ENCODE results near the gene MDH1B.
A peak's percentile ranks its signal among the peaks of the same experiment; 100 is the strongest.

MDH1B gene

DNA sequence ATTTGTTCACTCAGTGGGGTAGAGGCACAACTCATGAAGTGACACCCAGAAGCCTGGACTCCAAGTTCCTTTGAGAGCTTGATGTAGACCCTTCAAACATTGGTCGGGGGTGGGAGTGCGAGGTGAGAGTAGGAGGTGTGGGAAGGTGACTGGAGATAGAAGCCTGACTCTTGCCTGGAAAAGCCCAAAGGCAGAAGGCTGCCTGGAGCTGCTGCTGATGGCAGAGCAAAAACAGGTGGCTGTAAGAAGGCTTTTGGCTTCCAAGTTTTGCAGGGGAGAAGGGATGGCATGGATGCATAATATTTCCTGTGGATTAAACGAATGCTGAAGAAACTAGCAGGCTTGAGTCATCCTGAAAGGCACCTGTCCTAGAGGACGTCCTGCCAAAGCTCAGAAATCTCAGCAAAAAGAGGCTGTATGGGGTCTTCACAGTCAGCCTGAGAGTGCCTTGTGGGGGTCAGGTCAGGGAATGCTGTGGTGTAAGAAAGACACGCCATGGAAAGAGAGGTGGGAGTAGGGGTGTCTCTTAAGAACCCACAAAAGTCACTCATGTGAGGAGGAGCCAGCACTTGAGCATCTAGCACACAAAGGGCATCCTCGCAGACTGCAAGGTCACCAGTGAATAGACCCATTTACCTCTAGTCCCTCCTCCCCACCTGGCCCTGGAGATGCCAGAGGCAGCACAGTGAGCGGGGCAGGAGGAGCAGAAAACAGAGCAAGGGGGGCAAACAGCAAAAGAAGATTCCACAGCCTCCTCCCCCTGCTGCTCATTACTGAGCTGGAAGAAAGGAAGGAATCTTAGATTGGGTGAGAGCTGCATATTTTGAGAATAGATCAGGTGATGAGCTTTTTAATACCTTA is 37.8 kb upstream of the MDH1B start:
- Histone ChIP-seq H3K27ac (ENCODE audit: insufficient read depth in 1 of 2, low read depth in 1 of 2, low read length in 2 of 2, poor library complexity in 1 of 2, severe bottlenecking in 2 of 2) (no peak overlapping the region), H3K4me3 (ENCODE audit: control insufficient read depth in 1 of 7, extremely low read depth in 1 of 7, insufficient read depth in 4 of 7, low read depth in 2 of 7, low read length in 6 of 7) (no peak overlapping the region), H3K9me3 (ENCODE audit: control extremely low read depth in 1 of 5, control insufficient read depth in 4 of 5, insufficient read depth in 2 of 5, low read depth in 1 of 5, low read length in 4 of 5) (no peaks in the 10 kb centered on the region), H3K27me3 (replicated peaks in 2 of 5; ENCODE audit: control insufficient read depth in 4 of 5, insufficient read depth in 5 of 5, low read length in 4 of 5) (no peaks in the 10 kb centered on the region), H3K36me3 (ENCODE audit: control insufficient read depth in 4 of 4, insufficient read depth in 4 of 4, low read length in 3 of 4) (no peaks in the 10 kb centered on the region), H3K4me1 (ENCODE audit: control extremely low read depth in 1 of 4, control insufficient read depth in 4 of 4, insufficient read depth in 4 of 4, low read length in 3 of 4) (peaks cover 7 to 35% (median 24%) of the 10 kb centered on the region in 4 experiments)
- CTCF ChIA-PET, result interaction anchor here (1.5 to 4.4 kb wide), 3 partner anchors 17 to 674 kb away, joined by 3 to 27 read pairs (median 3); no protein-coding TSS in a partner anchor
- POLR2A ChIA-PET, result interaction anchor here (0.6 to 1.1 kb wide), 2 partner anchors 65 to 327 kb away, joined by 3 to 4 read pairs; no protein-coding TSS in a partner anchor
- WGBS (ENCODE audit: insufficient coverage), result 98% methylated on average over 7 of the region's 7 CpGs
- no peak for DNase-seq

GRCh38 chr2:206801418-206802189 is 36.5 kb upstream of the MDH1B start:
- no peak for DNase-seq
- POLR2A ChIA-PET, result interaction anchor here (1.3 kb wide), 1 partner anchor 364 kb away, joined by 3 read pairs; no protein-coding TSS in a partner anchor
- peaks cover 0 to under 1% (median 0%) of the 10 kb centered on the region in 4 experiments for H3K36me3 ChIP-seq (ENCODE audit: control insufficient read depth in 4 of 4, insufficient read depth in 4 of 4, low read length in 3 of 4)
- peaks cover 7 to 42% (median 30%) of the 10 kb centered on the region in 4 experiments for H3K4me1 ChIP-seq (ENCODE audit: control extremely low read depth in 1 of 4, control insufficient read depth in 4 of 4, insufficient read depth in 4 of 4, low read length in 3 of 4)
- CTCF ChIA-PET, result interaction anchor here (0.5 to 4.4 kb wide), 29 partner anchors 10 to 866 kb away, joined by 3 to 31 read pairs (median 4); partner anchors contain the start of gene KLF7
- H3K27me3 ChIP-seq (replicated peaks in 2 of 5; ENCODE audit: control insufficient read depth in 4 of 5, insufficient read depth in 5 of 5, low read length in 4 of 5), result no peaks in the 10 kb centered on the region
- H3K27ac ChIP-seq (ENCODE audit: insufficient read depth in 1 of 2, low read depth in 1 of 2, low read length in 2 of 2, poor library complexity in 1 of 2, severe bottlenecking in 2 of 2), result no peak overlapping the region
- 95% methylated on average over 6 of the region's 9 CpGs for WGBS (ENCODE audit: insufficient coverage)
- H3K4me3 ChIP-seq (ENCODE audit: control insufficient read depth in 1 of 7, extremely low read depth in 1 of 7, insufficient read depth in 4 of 7, low read depth in 2 of 7, low read length in 6 of 7), result no peak overlapping the region
- no peaks in the 10 kb centered on the region for H3K9me3 ChIP-seq (ENCODE audit: control extremely low read depth in 1 of 5, control insufficient read depth in 4 of 5, insufficient read depth in 2 of 5, low read depth in 1 of 5, low read length in 4 of 5)

DNA sequence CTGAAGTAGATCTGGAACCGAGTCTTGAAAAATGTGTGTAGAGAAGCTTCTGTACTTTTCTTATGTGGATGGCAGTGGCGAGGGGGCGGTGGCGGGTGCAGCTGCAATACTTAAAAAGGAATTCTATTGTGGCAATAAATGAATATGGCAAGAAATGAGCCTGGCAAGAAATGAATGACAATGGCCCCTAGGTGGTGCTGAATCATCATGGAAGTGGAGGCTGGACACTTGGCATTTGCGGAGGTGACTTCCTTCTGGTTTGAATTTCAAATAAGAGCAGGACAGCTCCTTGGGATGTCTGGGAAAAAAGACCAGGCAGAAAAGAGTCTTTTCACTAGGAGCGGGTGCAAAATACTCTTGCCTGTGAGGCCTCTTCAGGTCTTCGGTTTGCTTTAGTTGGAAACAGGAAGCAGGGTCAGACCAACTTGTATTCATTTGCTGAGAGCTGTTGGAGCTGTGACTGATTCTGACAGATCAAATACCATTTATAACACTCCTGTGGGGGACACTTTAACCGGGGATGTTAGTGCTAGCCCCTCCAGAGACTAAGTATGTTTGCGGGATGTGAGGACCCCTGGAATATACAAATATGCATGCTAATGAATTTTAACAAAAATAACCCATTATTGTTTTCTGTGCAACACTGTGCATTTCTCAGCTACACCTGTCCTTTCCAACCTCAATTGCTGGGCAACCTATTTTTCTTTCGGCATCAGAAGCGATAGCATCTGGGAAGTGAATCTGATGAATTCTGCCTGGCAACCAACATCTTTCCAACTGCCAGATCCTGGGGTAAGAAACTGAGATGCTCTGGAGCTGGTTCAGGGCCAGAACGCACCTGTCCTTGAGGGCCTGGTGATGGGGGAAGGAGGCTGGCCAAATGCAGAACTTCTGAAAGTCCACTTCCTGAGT is 35.6 kb upstream of the MDH1B start:
- WGBS (ENCODE audit: insufficient coverage), result 25% methylated on average over 9 of the region's 12 CpGs

GRCh38 chr2:206799083-206799482 is 34.0 kb upstream of the MDH1B start:
- peak in 2 of 3 donors; percentile 29 to 38 for DNase-seq
- 40% methylated on average over 2 of the region's 3 CpGs for WGBS (ENCODE audit: insufficient coverage)
- no peaks in the 10 kb centered on the region for H3K27me3 ChIP-seq (replicated peaks in 2 of 5; ENCODE audit: control insufficient read depth in 4 of 5, insufficient read depth in 5 of 5, low read length in 4 of 5)
- H3K27ac ChIP-seq (ENCODE audit: insufficient read depth in 1 of 2, low read depth in 1 of 2, low read length in 2 of 2, poor library complexity in 1 of 2, severe bottlenecking in 2 of 2), result no peak overlapping the region
- CTCF ChIA-PET, result interaction anchor here (0.6 to 4.4 kb wide), 15 partner anchors 10 to 678 kb away, joined by 3 to 31 read pairs (median 5); no protein-coding TSS in a partner anchor
- peaks cover 4 to 10% (median 4%) of the 10 kb centered on the region in 4 experiments for H3K36me3 ChIP-seq (ENCODE audit: control insufficient read depth in 4 of 4, insufficient read depth in 4 of 4, low read length in 3 of 4)
- H3K4me3 ChIP-seq (ENCODE audit: control insufficient read depth in 1 of 7, extremely low read depth in 1 of 7, insufficient read depth in 4 of 7, low read depth in 2 of 7, low read length in 6 of 7), result no peak overlapping the region
- no peaks in the 10 kb centered on the region for H3K9me3 ChIP-seq (ENCODE audit: control extremely low read depth in 1 of 5, control insufficient read depth in 4 of 5, insufficient read depth in 2 of 5, low read depth in 1 of 5, low read length in 4 of 5)
- POLR2A ChIA-PET, result no interaction called here
- H3K4me1 ChIP-seq (ENCODE audit: control extremely low read depth in 1 of 4, control insufficient read depth in 4 of 4, insufficient read depth in 4 of 4, low read length in 3 of 4), result peaks cover 7 to 42% (median 30%) of the 10 kb centered on the region in 4 experiments

More for the DNA sequence above, 35.6 kb upstream of the MDH1B start:
- ChIA-PET CTCF (interaction anchor here (0.6 to 4.4 kb wide), 39 partner anchors 9 to 683 kb away, joined by 3 to 31 read pairs (median 4); partner anchors contain the start of gene KLF7), POLR2A (interaction anchor here (0.6 to 1.3 kb wide), 2 partner anchors 329 to 364 kb away, joined by 3 to 4 read pairs; no protein-coding TSS in a partner anchor)
- Histone ChIP-seq H3K27ac (ENCODE audit: insufficient read depth in 1 of 2, low read depth in 1 of 2, low read length in 2 of 2, poor library complexity in 1 of 2, severe bottlenecking in 2 of 2) (no peak overlapping the region), H3K4me3 (ENCODE audit: control insufficient read depth in 1 of 7, extremely low read depth in 1 of 7, insufficient read depth in 4 of 7, low read depth in 2 of 7, low read length in 6 of 7) (peak overlapping the region in 5 of 7 experiments; percentile 42 to 77 (median 66)), H3K4me1 (ENCODE audit: control extremely low read depth in 1 of 4, control insufficient read depth in 4 of 4, insufficient read depth in 4 of 4, low read length in 3 of 4) (peaks cover 7 to 42% (median 30%) of the 10 kb centered on the region in 4 experiments), H3K27me3 (replicated peaks in 2 of 5; ENCODE audit: control insufficient read depth in 4 of 5, insufficient read depth in 5 of 5, low read length in 4 of 5) (no peaks in the 10 kb centered on the region), H3K36me3 (ENCODE audit: control insufficient read depth in 4 of 4, insufficient read depth in 4 of 4, low read length in 3 of 4) (peaks cover 0 to 3% (median under 1%) of the 10 kb centered on the region in 4 experiments), H3K9me3 (ENCODE audit: control extremely low read depth in 1 of 5, control insufficient read depth in 4 of 5, insufficient read depth in 2 of 5, low read depth in 1 of 5, low read length in 4 of 5) (no peaks in the 10 kb centered on the region)
- DNase-seq, result peak; percentile 72 to 80 (median 77)

DNA sequence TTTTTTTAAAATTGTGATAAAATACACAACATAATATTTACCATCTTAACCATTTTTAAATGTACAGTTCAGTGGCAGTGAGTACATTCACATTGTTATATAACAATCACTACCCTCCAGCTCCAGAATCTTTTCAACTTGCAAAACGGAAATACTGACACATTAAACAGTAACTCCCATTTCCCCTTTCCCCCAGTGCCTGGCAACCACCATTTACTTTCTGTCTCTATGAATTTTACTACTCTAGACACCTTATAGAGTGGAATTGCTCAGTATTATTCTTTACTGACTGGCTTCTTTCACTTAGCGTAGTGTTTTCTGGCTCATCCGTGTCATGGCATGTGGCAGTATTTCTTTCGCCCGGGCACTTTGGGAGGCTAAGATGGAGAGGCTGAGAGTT is 32.9 kb upstream of the MDH1B start:
- Histone ChIP-seq H3K27me3 (replicated peaks in 2 of 5; ENCODE audit: control insufficient read depth in 4 of 5, insufficient read depth in 5 of 5, low read length in 4 of 5) (no peaks in the 10 kb centered on the region), H3K36me3 (ENCODE audit: control insufficient read depth in 4 of 4, insufficient read depth in 4 of 4, low read length in 3 of 4) (peaks cover 4 to 10% (median 6%) of the 10 kb centered on the region in 4 experiments), H3K4me3 (ENCODE audit: control insufficient read depth in 1 of 7, extremely low read depth in 1 of 7, insufficient read depth in 4 of 7, low read depth in 2 of 7, low read length in 6 of 7) (peak overlapping the region in 1 of 7 experiments; percentile 16), H3K27ac (ENCODE audit: insufficient read depth in 1 of 2, low read depth in 1 of 2, low read length in 2 of 2, poor library complexity in 1 of 2, severe bottlenecking in 2 of 2) (peak overlapping the region in 1 of 2 experiments; percentile 59), H3K9me3 (ENCODE audit: control extremely low read depth in 1 of 5, control insufficient read depth in 4 of 5, insufficient read depth in 2 of 5, low read depth in 1 of 5, low read length in 4 of 5) (no peaks in the 10 kb centered on the region), H3K4me1 (ENCODE audit: control extremely low read depth in 1 of 4, control insufficient read depth in 4 of 4, insufficient read depth in 4 of 4, low read length in 3 of 4) (peaks cover 7 to 42% (median 28%) of the 10 kb centered on the region in 4 experiments)
- 0% methylated on average over 1 of the region's 5 CpGs for WGBS (ENCODE audit: insufficient coverage)
- CTCF ChIA-PET, result interaction anchor here (0.8 to 4.2 kb wide), 2 partner anchors 16 to 190 kb away, joined by 5 to 21 read pairs; no protein-coding TSS in a partner anchor
- peak; percentile 31 to 77 (median 68) for DNase-seq
- POLR2A ChIA-PET, result no interaction called here

DNA sequence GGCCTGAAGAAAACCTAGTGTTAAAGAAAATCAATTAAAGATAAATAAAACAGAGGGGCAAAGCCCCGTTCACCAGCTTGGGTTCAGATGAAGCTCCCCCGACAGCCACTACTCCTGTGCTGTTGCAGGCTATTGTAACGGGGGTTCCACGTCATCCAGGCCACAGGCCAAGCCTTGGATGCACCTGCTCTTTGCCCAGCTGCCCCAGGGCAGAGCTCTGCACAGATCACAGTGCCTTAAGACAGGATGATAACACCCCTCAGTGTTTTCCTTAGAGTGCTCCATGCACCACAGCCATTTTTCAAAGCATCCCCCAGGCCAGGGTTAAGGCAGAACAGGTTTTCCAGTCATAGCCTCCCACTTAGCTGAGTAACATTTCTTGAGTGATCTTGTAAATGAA is 32.2 kb upstream of the MDH1B start:
- no peak overlapping the region for H3K27ac ChIP-seq (ENCODE audit: insufficient read depth in 1 of 2, low read depth in 1 of 2, low read length in 2 of 2, poor library complexity in 1 of 2, severe bottlenecking in 2 of 2)
- peaks cover 6 to 14% (median 9%) of the 10 kb centered on the region in 4 experiments for H3K36me3 ChIP-seq (ENCODE audit: control insufficient read depth in 4 of 4, insufficient read depth in 4 of 4, low read length in 3 of 4)
- 96% methylated on average over 4 of the region's 4 CpGs for WGBS (ENCODE audit: insufficient coverage)
- no peaks in the 10 kb centered on the region for H3K9me3 ChIP-seq (ENCODE audit: control extremely low read depth in 1 of 5, control insufficient read depth in 4 of 5, insufficient read depth in 2 of 5, low read depth in 1 of 5, low read length in 4 of 5)
- CTCF ChIA-PET, result interaction anchor here (0.8 to 4.2 kb wide), 2 partner anchors 16 to 190 kb away, joined by 5 to 21 read pairs; no protein-coding TSS in a partner anchor
- no peaks in the 10 kb centered on the region for H3K27me3 ChIP-seq (replicated peaks in 2 of 5; ENCODE audit: control insufficient read depth in 4 of 5, insufficient read depth in 5 of 5, low read length in 4 of 5)
- H3K4me3 ChIP-seq (ENCODE audit: control insufficient read depth in 1 of 7, extremely low read depth in 1 of 7, insufficient read depth in 4 of 7, low read depth in 2 of 7, low read length in 6 of 7), result no peak overlapping the region
- POLR2A ChIA-PET, result no interaction called here
- no peak for DNase-seq
- peaks cover 7 to 42% (median 28%) of the 10 kb centered on the region in 4 experiments for H3K4me1 ChIP-seq (ENCODE audit: control extremely low read depth in 1 of 4, control insufficient read depth in 4 of 4, insufficient read depth in 4 of 4, low read length in 3 of 4)
